ENCODE data around the gene BRAF. TPM values are rescaled to one million over a fixed set of nuclear protein-coding genes. Genes with fewer than 3 reads are reported as not detected.
"Not testable (repeated sequence)": the region's sequence is repeated elsewhere in the genome, so short reads cannot be mapped to it uniquely, and the experiment has no call there.

Gene BRAF
- total RNA-seq, 2 experiments from 2014 or later: 27.5 to 28.4 TPM

DNA sequence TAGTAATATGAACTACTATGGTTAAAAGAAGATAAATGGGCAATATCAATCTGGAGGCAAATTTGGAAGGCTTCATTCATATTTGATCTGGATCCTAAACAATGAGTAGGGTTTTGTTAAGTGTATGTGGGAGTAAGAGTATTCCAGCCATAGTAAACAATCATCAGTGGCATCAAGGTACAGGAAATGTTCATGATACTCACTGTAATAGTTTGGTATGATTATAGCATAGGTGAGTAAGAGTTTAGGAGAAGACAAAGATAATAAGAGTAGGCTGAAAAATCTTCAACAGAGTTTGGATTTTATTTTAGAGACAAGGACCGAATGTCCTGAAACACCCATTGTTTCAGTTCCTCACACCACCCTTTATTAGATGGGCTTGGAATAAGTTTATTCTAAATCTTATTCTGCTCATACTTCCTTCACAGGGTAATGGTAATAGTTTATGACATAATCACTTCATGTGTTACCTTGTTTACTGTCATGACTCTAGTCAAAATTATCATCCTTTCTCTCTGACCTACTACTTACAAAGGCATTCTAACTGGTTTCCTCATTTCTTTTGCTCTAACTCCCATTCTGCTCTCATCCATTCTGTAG is 38.9 kb downstream of the BRAF start:
- POLR2A ChIA-PET: no interaction called here
- CTCF ChIA-PET: no interaction called here

DNA sequence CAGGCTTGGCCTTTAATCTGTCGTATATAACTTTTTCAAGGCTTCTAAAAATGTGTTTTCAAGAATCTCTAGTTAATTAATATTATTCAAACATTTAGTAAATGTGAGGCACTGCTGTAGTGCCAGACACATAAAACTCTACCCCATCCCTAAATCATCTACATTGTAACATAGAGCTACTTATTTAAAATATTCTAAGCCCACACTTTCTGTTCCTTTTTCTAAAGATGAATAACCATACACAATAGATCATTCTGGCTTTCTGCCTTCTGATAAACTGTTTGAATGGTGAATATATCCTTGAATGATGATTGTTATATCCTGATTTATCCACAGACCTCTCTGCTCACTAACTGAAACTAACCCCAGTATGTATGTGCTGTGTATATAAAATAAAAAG is 41.4 kb downstream of the BRAF start:
- ChIA-PET CTCF (no interaction called here), POLR2A (no interaction called here)

DNA sequence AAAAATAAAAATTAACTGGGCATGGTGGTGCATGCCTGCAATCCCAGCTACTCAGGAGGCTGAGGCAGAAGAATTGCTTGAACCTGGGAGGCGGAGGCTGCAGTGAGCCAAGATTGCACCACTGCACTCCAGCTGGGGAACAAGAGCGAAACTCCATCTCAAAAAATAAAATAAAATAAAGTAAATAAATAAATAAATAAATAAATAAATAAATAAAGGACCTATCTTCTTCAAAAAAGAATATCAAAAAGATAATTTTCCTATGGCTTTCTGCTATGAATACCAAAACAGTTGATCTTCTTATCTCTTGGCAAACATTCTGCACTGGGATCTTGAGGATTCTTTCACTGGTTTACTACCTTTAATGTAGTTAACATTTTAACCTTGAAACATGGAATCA is 41.9 kb downstream of the BRAF start:
- CTCF ChIA-PET: interaction anchor here (0.7 kb wide), 1 partner anchor 1347 kb away, joined by 3 read pairs; no protein-coding TSS in a partner anchor
- POLR2A ChIA-PET: not testable (repeated sequence)

DNA sequence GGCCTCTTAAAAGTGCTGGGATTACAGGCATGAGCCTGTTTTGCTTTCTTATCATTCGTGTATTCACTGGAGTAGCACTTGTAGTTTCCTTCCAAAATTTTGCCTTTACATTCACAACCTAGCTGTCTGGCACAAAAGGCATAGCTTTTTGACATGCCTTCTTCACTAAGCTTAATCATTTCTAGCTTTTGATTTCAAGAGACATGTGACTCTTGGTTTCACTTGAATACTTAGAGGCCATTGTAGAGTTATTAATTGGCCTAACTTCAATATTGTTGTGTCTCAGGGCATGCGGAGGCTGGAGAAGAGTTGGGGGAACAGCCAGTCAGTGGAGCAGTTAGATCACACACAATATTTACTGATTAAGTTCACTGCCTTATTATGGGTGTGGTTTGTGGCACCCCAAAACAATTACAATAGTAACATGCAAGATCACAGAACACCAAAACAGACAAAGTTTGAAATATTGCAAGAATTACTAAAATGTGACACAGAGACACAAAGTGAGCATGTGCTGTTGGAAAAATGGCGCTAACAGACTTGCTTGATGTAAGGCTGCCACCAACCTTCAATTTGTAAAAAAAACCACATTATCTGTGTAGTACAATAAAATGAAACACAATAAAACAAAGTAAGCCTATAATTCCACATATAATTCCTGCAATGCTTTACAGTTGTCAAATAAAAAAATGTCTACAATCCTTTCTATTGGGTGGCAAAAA is 43.1 kb downstream of the BRAF start:
- POLR2A ChIA-PET: no interaction called here
- CTCF ChIA-PET: no interaction called here

DNA sequence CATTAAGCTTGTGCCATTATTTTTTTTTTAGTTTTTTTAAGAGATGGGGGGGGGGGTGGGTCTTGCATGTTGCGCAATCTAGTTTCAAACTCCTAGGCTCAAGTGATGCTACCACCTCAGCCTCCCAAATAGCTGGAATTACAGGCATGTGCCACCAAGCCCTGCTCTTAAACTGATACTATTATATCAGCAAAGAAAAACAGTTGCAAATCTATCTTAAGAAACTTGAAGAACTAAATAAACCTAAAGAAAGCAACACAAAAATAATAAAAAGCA is 47.5 kb downstream of the BRAF start:
- CTCF ChIA-PET: no interaction called here

DNA sequence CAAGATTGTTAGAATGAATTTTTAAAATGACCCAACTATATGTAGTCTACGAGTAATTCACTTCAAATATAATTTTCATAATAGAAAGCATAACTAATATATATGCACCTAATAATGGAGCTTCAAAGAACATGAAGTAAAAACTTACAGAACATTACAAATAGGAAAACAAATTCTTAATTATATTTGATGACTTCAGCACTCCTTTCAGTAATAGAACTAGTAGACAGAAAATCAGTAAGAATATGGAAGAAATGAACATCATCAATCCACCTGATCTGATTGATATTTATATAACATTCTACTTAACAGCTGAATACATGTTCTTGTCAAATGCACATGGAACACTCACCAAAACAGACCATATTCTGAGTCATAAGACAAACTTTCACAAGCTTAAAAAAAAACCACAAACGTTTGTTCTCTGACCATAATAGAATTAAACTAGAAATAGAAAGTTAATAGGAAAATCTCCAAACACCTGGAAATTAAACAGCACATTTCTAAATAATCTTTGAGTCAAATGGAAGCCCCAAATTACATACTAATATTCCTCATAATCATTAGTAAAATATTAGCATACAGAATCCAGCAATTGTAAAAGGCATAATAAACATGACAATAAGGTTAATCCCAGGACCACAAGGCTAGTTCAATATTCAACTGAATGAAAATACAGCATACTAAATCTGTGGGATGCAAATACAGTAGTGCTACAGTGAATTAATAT is 48.0 kb downstream of the BRAF start:
- CTCF ChIA-PET: no interaction called here

More for the DNA sequence above, 47.5 kb downstream of the BRAF start:
- POLR2A ChIA-PET: no interaction called here

DNA sequence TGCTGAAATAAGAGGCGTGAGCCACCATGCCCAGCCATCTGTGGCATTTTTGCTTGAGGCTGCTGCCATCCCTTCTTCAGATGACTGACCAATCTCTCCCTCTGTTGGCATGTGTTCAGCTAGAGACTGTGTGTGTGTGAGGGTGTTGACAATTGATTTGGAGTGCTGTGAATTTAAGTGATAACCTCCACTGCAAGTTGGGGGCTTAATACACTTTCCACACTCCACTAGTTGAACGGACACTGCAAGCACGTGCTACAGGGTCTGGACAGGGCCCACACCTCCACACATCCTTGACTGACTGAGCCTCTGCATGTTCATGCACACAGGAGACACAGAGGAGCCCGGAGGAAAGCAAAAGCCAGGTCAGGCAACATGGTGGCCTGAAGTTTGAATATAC is 51.3 kb downstream of the BRAF start:
- CTCF ChIA-PET: no interaction called here
- POLR2A ChIA-PET: no interaction called here

More for the DNA sequence above, 48.0 kb downstream of the BRAF start:
- POLR2A ChIA-PET: no interaction called here

DNA sequence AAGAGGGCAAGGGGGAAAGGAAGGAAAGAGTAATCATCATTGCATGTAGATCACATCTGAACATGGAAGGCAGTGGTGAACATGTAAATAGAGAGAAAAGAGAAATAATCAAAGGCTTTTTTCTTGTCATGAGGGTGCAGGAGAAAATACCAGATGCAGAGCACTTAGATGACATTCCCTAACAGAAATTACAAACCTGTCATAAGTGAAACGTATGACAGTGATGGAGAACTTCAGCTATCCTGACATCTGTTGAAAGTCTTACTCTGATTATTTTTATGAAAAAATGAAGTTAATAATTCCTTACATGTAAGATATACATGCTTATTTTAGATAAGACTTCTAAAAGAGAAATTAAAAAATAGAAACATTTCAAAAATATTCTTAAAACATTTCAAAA is 54.7 kb downstream of the BRAF start:
- CTCF ChIA-PET: interaction anchor here (0.7 kb wide), 1 partner anchor 672 kb away, joined by 3 read pairs; no protein-coding TSS in a partner anchor
- POLR2A ChIA-PET: no interaction called here

DNA sequence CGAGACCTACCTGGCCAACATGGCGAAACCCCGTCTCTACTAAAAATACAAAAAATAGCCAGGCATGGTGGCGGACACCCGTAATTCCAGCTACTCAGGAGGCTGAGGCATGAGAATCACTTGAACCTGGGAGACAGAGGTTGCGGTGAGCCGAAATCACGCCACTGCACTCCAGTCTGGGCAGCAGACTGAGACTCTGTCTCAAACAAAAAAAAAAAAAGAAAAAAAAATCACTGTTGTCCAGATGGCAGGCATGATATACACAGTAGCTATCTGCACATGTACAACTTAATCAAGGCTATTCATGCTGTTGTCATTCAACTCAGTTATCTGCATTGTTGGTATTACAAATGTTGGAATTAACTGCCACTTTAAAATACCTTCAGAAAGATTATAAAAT is 55.3 kb downstream of the BRAF start:
- ChIA-PET POLR2A (no interaction called here), CTCF (no interaction called here)

DNA sequence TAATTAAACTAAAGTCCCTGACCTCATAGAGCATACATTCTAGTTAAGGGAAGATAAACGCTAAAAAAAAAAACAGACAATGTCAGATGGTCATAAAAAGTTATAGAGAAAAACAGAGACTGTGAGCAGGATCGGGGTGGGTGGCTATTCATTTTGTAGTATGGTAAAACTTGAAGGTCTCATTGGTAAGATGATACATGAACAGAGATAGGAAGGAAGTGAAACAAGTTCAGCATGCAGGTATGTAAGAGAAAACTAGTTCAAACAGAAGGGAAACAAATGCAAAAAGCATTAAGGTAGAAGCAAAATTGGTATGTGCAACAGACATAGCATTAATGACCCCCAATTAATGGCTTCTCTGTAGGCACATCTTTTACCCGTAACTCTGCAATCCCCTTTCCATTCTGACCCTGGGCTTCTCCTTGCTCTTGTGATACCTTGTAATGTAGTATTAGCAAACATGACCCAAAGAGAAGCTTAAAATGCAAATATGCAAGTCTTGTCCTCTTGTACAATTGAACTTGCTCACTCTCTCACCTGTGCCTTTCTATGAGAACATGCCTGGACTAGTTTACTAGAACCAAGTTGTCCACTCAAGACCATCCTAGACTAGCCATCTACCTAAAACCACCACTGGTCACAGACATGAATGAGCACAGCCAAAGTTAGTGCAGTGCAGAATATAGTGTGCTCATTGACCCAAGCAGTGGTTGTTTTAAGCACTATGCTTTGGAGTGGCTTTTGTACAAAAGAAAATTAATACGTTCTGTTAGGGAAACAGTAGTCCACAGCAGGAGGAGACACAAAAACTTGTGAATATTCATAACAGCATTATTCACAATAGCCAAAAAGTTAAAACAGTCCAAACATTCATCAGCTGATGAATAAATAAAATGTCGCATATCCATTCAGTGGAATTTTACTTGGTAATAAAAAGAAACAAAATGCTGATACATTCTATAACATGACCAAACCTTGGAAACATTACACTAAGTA is 57.0 kb downstream of the BRAF start:
- CTCF ChIA-PET: no interaction called here

DNA sequence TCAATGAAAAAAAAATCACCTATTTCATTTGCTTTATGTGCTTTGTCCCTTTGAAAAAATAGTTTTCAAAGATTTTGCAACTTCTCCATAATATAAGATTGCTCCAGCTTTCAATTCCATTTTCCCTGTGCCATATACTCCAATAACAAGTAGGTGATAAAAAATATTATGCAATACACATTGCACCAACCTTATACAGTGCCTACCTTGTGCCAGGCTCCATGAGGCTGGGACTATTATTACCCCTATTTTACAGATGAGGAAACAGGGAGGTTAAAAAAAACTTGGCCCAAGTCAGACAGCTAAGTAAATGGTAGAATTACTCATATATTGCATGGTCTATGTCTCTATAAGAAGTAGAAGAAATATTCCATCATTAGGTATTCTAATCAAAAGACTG is 57.8 kb downstream of the BRAF start:
- CTCF ChIA-PET: no interaction called here
- POLR2A ChIA-PET: no interaction called here

More for the DNA sequence above, 57.0 kb downstream of the BRAF start:
- POLR2A ChIA-PET: no interaction called here

DNA sequence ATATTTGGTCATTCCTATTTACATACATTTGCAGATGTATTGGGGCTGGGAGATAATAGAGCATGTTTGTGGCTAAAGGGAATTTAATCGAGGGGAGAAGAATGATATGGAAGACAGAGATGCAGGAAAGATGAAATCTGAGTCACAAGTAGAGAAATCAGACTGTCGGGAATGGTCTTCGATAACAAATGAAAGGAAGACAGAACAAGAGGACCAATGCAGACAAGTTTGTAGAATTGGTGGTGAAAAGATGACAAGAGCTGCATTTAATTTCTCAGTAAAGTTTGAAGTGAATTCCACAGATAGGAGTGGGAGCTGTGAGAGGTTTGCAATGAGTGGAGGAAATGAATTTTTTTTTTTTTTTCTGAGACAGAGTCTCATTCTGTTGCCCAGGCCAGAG is 60.0 kb downstream of the BRAF start:
- ChIA-PET CTCF (no interaction called here), POLR2A (no interaction called here)

DNA sequence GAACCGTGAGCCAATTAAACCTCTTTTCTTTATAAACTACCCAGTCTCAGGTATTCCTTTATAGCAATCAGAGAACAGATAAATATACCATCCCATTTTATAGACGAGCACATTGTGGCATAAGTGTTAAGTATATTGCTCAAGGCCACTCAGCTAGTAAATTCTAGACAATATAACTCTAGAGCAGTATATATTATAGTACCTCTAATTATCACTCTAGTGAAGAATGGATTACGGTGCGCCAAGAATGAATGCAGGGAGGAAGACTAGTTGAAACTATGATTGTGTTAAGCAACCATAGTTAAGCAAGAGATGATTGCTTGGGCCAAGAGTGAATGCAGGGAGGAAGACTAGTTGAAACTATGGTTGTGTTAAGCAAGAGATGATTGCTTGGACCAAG is 60.9 kb downstream of the BRAF start:
- ChIA-PET CTCF (no interaction called here), POLR2A (no interaction called here)

DNA sequence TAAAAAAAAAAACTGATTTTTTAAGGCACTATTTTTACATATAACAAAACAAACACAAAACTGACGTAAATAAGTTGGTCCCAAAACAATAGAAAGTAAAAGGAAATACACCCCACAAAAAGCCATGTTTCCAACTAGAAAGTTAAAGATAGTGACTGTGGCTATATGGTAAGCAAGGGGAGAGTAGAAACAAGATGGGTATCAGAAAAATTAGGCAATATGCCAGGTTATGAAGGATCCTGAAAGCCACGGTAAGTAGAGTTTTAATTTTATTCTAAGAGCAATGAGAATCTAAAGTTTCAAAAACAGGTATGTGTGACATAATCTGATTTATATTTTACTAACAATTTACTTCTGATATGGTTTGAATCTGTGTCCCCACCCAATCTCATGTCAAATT is 61.5 kb downstream of the BRAF start:
- POLR2A ChIA-PET: no interaction called here
- CTCF ChIA-PET: no interaction called here

DNA sequence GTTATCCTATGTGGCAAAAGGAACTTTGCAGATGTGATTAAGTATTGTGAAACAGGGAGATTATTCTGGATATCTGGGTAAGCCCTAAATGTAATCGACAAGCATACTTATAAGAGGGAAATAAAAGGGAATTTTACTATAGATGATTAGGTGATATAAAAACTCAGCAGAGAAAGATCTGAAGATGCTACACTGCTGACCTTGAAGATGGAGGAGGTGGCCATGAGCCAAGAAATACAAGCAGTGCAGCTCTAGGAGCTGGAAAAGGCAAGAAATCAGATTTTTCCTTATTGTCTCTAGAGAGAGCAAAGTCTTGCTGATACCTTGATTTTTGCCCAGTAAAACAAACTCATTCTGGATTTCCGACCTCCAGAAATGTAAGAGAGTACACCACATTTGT is 67.7 kb downstream of the BRAF start:
- ChIA-PET POLR2A (no interaction called here), CTCF (no interaction called here)

DNA sequence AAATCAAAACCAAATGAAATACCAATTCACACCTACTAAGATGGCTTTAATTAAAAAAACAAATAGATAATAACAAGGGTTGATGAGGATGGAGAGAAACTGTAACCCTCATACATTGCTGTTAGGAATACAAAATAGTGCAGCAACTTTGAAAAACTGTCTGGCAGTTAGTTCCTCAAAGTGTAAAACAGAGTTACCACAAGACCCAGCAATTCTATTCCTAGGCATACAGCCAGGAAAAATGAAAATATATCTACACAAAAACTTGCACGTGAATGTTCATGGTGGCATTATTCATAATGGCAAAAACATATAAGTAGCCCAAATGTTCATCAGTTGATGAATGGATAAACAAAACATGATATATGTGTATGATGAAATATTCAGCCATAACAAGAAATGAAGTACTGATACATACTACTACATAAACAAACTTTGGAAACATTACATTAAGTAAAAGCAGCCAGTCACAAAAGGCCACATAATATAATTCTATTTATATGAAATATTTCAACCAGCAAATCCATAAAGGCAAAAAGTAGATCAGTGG is 83.5 kb downstream of the BRAF start:
- ChIA-PET CTCF (no interaction called here), POLR2A (no interaction called here)

DNA sequence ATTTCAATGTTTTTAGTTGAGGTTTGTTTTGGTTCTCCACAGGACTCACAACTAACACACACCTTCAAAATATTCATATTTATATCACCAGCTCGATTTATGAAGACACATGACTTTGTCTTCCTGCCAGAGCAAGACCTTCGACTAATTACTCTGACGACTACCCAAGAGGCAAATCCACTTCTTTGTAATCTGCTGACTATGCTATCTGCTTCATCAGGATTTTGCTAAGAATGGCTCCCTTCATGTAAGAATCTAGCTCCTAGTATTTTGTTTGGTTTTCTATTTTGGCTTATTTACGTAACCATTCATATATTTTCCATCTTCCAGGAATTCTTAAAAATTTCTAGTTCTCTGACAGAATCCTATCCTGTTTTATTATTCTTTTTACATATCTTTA is 93.0 kb downstream of the BRAF start:
- ChIA-PET POLR2A (no interaction called here), CTCF (interaction anchor here (1.1 to 1.2 kb wide), 2 partner anchors 18 to 93 kb away, joined by 3 to 4 read pairs; partner anchors contain the start of gene BRAF)

DNA sequence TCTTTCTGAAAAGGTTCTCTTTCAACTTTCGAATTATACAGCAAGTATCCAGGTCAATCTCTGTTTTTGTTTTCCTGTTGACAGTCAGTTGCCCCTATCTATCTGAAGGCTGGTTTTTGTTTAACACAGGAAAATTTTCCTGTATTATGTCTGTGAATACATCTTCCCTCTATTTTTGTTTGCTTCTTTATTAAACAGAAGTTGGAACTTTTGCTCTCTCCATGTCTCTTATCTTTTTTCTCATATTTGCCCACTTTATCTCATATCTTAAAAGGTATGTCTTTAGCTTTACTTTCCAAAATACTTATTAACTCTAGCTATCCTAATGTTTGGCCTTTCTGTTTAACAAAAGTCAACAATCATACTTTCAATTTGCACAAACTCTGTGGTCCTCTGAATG is 95.0 kb downstream of the BRAF start:
- ChIA-PET CTCF (interaction anchor here (0.9 to 1.8 kb wide), 2 partner anchors 17 to 19 kb away, joined by 3 to 6 read pairs; no protein-coding TSS in a partner anchor), POLR2A (no interaction called here)

DNA sequence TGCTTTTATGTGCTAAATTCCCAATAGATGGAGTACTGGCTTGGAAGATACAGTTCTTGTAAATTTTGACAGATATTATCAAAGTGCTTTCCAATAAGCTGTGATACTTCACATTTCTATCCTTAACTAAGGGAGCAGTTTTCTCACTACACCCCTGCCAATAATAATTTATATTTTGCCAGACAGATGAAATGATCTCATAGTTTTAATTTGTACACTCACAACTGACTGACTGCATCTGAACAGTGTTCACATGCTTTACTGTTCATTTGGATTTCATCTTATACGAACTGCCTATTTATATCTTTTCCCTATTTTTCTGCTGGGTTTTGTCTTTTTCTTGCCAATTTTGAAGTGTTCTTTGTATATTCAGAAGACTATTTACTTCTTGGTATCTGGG is 96.0 kb downstream of the BRAF start:
- ChIA-PET POLR2A (interaction anchor here (0.5 kb wide), 1 partner anchor 387 kb away, joined by 6 read pairs; no protein-coding TSS in a partner anchor), CTCF (no interaction called here)

DNA sequence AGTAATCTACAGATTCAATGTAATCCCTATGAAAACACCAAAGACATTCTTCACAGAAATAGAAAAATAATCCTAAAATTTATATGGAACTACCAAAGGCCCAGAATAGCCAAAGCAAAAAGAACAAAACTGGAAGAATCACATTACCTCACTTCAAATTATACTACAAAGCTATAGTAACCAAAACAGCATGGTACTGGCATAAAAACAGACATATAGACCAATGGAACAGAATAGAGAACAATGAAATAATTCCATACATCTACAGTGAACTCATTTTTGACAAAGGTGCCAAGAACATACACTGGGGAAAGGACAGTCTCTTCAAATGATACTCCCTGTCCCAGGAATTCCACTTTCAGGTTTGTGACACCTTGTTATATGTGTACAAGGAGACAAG is 107.3 kb downstream of the BRAF start:
- POLR2A ChIA-PET, CTCF ChIA-PET: not testable (repeated sequence)
